Activated naive CD8-positive, alpha-beta T cell treated with anti-CD3 and anti-CD28 coated beads for 36 hours (primary cell): Measurements from ENCODE around the gene ARHGAP18. TPM values are rescaled to one million over a fixed set of nuclear protein-coding genes. Genes with fewer than 3 reads are reported as not detected.

Source experiments
- DNase-seq: peaks from one replicate; pipeline ENCODE4 v3.0.0; 2021
- H3K27ac Mint-ChIP-seq: one replicate; pipeline ENCODE4 v1.8.0; 2022; ENCODE audit warnings: mild to moderate bottlenecking, moderate library complexity, mixed read lengths
- H3K27me3 Mint-ChIP-seq: one replicate; pipeline ENCODE4 v1.8.0; 2022; ENCODE audit warnings: mild to moderate bottlenecking, mixed read lengths
- H3K36me3 Mint-ChIP-seq: one replicate; pipeline ENCODE4 v1.8.0; 2021; ENCODE audit warnings: mild to moderate bottlenecking, mixed read lengths
- H3K4me1 Mint-ChIP-seq: one replicate; pipeline ENCODE4 v1.8.0; 2021; ENCODE audit warnings: mixed read lengths
- H3K4me3 Mint-ChIP-seq: one replicate; pipeline ENCODE4 v1.8.0; 2022; ENCODE audit warnings: mild to moderate bottlenecking, moderate library complexity, mixed read lengths
- H3K9me3 Mint-ChIP-seq: one replicate; pipeline ENCODE4 v1.8.0; 2022; ENCODE audit warnings: mixed read lengths
- total RNA-seq, 2 experiments: library from RNA; stranded (reverse); gene quantifications; one replicate each; pipeline ENCODE4 v1.2.3, GENCODE V29; 2021

Gene ARHGAP18
- total RNA-seq, 2 experiments from 2014 or later: 7.0 to 8.9 TPM

GRCh38 chr6:129638686-129639085 lies 71.3 kb downstream of the ARHGAP18 start:
- no peak overlapping the region for H3K4me3 Mint-ChIP-seq
- H3K9me3 Mint-ChIP-seq: no peaks in the 10 kb centered on the region
- DNase-seq: no peak
- no peak overlapping the region for H3K27ac Mint-ChIP-seq
- no peaks in the 10 kb centered on the region for H3K36me3 Mint-ChIP-seq
- no peaks in the 10 kb centered on the region for H3K27me3 Mint-ChIP-seq
- H3K4me1 Mint-ChIP-seq: no peaks in the 10 kb centered on the region

DNA sequence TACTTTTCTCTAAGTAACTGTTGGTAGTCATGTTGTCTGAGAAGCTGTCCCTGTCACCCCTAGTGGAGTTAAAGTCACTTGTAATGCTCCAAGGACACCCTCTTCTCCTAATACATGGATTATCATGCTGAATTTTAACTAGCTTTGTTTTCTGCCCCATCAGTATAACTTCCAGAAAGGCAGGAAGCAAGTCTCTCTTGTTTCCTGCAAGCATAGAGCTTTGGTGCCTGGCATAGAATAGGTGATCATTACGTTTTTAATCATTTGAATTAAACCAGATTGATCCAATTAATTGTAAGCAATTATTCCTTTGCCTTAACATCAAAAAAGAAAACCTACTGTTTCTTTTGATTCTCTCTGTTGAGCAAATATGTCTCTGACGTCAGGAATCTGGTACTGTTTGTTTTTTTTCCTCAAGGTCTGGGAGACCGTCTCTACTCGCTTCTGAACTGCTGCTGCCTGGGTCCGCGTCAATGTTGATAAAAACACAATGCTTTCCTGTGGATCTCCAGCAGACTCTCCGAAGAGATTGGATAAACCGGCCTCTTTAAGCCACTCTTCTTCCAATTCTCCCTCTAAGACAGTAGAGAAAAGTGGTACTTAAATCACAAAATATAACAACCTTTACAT lies 71.8 kb downstream of the ARHGAP18 start:
- no peaks in the 10 kb centered on the region for H3K4me1 Mint-ChIP-seq
- H3K36me3 Mint-ChIP-seq: no peaks in the 10 kb centered on the region
- H3K27me3 Mint-ChIP-seq: no peaks in the 10 kb centered on the region
- no peak for DNase-seq
- H3K4me3 Mint-ChIP-seq: no peak overlapping the region
- H3K9me3 Mint-ChIP-seq: no peaks in the 10 kb centered on the region
- H3K27ac Mint-ChIP-seq: no peak overlapping the region

DNA sequence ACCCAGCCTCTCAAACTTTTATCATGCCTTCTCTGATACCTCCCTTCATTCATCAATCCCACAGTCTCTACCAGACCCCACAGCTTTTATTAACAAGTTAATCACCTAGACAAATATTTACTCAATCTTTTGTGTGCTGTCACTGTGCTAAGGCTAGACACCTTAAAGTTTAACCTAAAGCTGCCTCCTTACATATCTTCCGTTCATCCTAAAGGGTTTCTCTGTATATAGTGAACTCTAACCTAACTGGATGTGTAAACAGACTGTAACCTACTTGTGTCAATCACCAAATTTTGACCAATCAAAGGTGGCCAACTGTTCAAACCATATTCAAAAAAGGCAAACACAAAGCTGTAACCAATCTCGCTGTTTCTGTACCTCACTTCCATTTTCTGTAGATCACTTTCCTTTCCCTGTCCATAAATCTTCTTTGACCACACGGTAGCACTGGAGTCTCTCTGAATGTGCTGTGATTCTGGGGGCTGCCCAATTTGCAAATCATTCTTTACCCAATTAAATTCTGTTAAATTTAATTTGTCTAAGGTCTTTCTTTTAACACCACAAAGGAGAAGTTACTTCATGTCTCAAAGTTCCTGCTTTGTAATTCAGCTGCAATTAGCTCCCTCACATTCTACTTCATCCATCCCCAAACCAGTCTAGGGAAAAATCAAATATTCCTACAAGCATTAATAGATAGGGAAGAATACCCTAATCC lies 72.5 kb downstream of the ARHGAP18 start:
- Mint-ChIP-seq H3K36me3 (no peaks in the 10 kb centered on the region), H3K27ac (no peak overlapping the region), H3K9me3 (no peaks in the 10 kb centered on the region), H3K4me1 (no peaks in the 10 kb centered on the region), H3K4me3 (no peak overlapping the region), H3K27me3 (no peaks in the 10 kb centered on the region)
- DNase-seq: no peak

DNA sequence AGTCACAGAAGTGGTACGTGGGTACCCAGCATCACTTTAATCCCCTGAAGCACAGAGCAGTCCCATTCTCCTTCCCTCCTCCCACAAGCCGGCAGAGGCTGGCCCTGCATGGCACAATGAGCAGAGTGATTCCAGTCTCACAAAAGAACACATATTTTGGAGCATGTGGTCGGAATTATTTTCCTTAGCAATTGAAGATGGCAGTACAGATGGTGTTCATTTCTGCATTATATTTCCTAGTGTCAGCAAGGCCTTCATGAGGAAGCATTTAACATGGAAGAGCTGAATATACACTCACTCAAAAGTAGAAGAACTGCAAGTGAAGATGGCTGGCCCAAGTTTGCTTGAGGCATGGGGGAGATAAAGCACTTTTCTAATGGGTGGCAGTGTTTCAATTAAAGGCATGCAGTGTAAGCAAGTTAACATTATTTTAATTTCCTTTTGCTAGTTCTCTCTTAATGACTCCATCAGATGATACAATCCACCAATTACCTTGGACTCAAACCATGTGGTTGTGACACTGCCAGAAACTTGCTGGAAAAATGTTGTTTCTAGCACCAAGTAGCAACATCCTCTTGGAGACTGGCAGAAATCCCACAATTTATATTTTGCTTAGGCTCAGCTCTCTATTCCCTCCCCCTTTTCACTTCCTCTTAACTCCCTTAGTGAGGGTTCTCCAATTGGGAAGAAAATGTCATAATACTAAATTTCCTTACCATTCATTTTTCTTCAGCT lies 74.4 kb downstream of the ARHGAP18 start:
- H3K4me3 Mint-ChIP-seq: no peak overlapping the region
- no peak overlapping the region for H3K27ac Mint-ChIP-seq
- no peaks in the 10 kb centered on the region for H3K9me3 Mint-ChIP-seq
- H3K27me3 Mint-ChIP-seq: no peaks in the 10 kb centered on the region
- no peaks in the 10 kb centered on the region for H3K36me3 Mint-ChIP-seq
- DNase-seq: no peak
- H3K4me1 Mint-ChIP-seq: peaks cover 4% of the 10 kb centered on the region

GRCh38 chr6:129634411-129635230 lies 75.4 kb downstream of the ARHGAP18 start:
- no peaks in the 10 kb centered on the region for H3K27me3 Mint-ChIP-seq
- no peak overlapping the region for H3K4me3 Mint-ChIP-seq
- no peaks in the 10 kb centered on the region for H3K36me3 Mint-ChIP-seq
- no peak overlapping the region for H3K27ac Mint-ChIP-seq
- H3K4me1 Mint-ChIP-seq: peaks cover 4% of the 10 kb centered on the region
- H3K9me3 Mint-ChIP-seq: no peaks in the 10 kb centered on the region
- DNase-seq: no peak

GRCh38 chr6:129633529-129633928 lies 76.4 kb downstream of the ARHGAP18 start:
- Mint-ChIP-seq H3K9me3 (no peaks in the 10 kb centered on the region), H3K4me1 (peaks cover 4% of the 10 kb centered on the region), H3K27ac (no peak overlapping the region)

GRCh38 chr6:129632172-129632613 lies 77.8 kb downstream of the ARHGAP18 start:
- Mint-ChIP-seq H3K36me3 (no peaks in the 10 kb centered on the region), H3K27me3 (no peaks in the 10 kb centered on the region), H3K9me3 (no peaks in the 10 kb centered on the region), H3K4me1 (peaks cover 4% of the 10 kb centered on the region), H3K27ac (no peak overlapping the region), H3K4me3 (no peak overlapping the region)
- no peak for DNase-seq

More at GRCh38 chr6:129633529-129633928, 76.4 kb downstream of the ARHGAP18 start:
- Mint-ChIP-seq H3K36me3 (no peaks in the 10 kb centered on the region), H3K4me3 (no peak overlapping the region), H3K27me3 (no peaks in the 10 kb centered on the region)
- DNase-seq: no peak

GRCh38 chr6:129631070-129631469 lies 78.9 kb downstream of the ARHGAP18 start:
- no peak overlapping the region for H3K4me3 Mint-ChIP-seq
- no peak for DNase-seq
- H3K27ac Mint-ChIP-seq: no peak overlapping the region
- H3K27me3 Mint-ChIP-seq: no peaks in the 10 kb centered on the region
- H3K4me1 Mint-ChIP-seq: peaks cover 4% of the 10 kb centered on the region
- H3K36me3 Mint-ChIP-seq: no peaks in the 10 kb centered on the region
- H3K9me3 Mint-ChIP-seq: no peaks in the 10 kb centered on the region

GRCh38 chr6:129630596-129630995 lies 79.4 kb downstream of the ARHGAP18 start:
- no peak overlapping the region for H3K27ac Mint-ChIP-seq
- DNase-seq: no peak
- no peaks in the 10 kb centered on the region for H3K9me3 Mint-ChIP-seq
- H3K27me3 Mint-ChIP-seq: no peaks in the 10 kb centered on the region
- H3K4me1 Mint-ChIP-seq: peaks cover 4% of the 10 kb centered on the region
- no peak overlapping the region for H3K4me3 Mint-ChIP-seq
- H3K36me3 Mint-ChIP-seq: no peaks in the 10 kb centered on the region

- no peak overlapping the region for H3K27ac Mint-ChIP-seq
- H3K27me3 Mint-ChIP-seq: no peaks in the 10 kb centered on the region
- H3K4me3 Mint-ChIP-seq: no peak overlapping the region
- no peaks in the 10 kb centered on the region for H3K9me3 Mint-ChIP-seq
- DNase-seq: no peak
- no peaks in the 10 kb centered on the region for H3K36me3 Mint-ChIP-seq
- H3K4me1 Mint-ChIP-seq: peaks cover 4% of the 10 kb centered on the region
Measured at GRCh38 chr6:129628101-129628815, 81.7 kb downstream of the ARHGAP18 start.

DNA sequence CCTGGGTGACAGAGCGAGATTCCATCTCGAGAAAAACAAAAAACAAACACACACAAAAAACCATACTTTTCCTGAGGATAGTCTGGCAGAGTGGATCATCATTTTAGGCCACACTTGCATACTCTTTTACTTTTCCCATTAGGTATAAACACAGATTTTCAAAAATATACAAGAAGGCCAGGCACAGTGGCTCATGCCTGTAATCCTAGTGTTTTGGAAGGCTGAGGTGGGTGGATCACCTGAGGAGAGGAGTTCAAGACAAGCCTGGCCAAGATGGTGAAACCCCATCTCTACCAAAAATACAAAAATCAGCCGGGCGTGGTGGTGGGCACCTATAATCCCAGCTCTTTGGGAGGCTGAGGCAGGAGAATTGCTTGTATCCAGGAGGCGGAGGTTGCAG lies 85.5 kb downstream of the ARHGAP18 start:
- no peaks in the 10 kb centered on the region for H3K4me1 Mint-ChIP-seq
- no peak overlapping the region for H3K4me3 Mint-ChIP-seq
- no peak overlapping the region for H3K27ac Mint-ChIP-seq
- H3K36me3 Mint-ChIP-seq: no peaks in the 10 kb centered on the region
- no peaks in the 10 kb centered on the region for H3K27me3 Mint-ChIP-seq
- H3K9me3 Mint-ChIP-seq: no peaks in the 10 kb centered on the region
- no peak for DNase-seq

DNA sequence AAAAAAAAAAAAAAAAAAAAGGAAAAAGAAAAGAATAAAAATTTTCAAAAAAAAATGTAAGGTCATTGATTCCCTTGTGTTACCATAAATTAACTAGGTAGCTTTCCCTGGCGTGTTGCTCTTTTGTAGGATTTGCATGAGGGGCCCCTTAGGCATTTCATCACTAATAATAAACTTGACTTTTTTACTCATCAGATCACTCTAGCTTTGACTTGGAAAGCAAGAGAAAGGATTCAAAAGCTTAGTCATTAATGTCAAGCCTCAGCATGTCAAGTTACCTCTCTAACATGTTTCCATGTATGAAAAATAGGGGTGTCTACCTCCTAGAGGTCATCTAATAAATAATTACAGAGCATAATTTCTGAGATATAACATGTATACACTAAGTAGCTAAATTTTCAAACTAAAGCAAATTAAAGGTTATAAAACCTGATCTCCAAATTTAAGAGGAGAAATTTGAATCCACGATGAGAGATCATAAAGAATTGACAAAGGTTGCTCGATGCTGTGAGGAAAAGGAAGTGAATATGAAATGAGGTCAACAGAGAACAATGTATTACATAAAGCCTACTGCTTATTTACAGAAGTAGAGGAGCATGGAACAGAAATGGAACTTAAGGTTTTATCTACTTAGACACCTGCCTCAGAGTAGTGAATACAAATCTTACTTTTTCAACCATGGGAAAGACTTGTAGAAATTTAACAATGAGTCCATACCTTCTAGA lies 86.8 kb downstream of the ARHGAP18 start:
- H3K36me3 Mint-ChIP-seq: no peaks in the 10 kb centered on the region
- no peak overlapping the region for H3K27ac Mint-ChIP-seq
- no peaks in the 10 kb centered on the region for H3K4me1 Mint-ChIP-seq
- H3K9me3 Mint-ChIP-seq: peaks cover 2% of the 10 kb centered on the region
- no peak overlapping the region for H3K4me3 Mint-ChIP-seq
- H3K27me3 Mint-ChIP-seq: no peaks in the 10 kb centered on the region
- no peak for DNase-seq

- Mint-ChIP-seq H3K36me3 (no peaks in the 10 kb centered on the region), H3K27me3 (no peaks in the 10 kb centered on the region), H3K27ac (no peak overlapping the region), H3K9me3 (peaks cover 2% of the 10 kb centered on the region), H3K4me3 (no peak overlapping the region), H3K4me1 (no peaks in the 10 kb centered on the region)
- DNase-seq: peak; percentile 18
Measured at GRCh38 chr6:129621252-129621651, 88.7 kb downstream of the ARHGAP18 start.

DNA sequence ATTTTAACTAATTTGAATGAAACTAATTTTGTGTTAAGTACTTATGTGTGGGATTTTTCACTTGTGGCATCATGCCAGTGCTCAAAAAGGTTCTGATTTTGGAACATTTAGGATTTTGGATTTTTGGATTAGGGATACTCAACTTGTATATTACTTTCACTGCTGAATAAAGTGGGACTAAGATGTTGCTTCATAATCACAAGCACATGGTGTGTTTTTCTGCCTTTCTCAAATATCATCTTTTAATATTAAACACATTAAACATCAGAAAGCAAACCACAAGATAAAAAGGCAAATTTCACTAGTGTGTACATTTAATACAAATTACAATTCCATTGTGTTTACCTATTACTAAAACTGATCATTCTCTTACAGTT lies 89.8 kb downstream of the ARHGAP18 start:
- no peak overlapping the region for H3K4me3 Mint-ChIP-seq
- no peaks in the 10 kb centered on the region for H3K27me3 Mint-ChIP-seq
- no peak overlapping the region for H3K27ac Mint-ChIP-seq
- DNase-seq: no peak
- no peaks in the 10 kb centered on the region for H3K36me3 Mint-ChIP-seq
- no peaks in the 10 kb centered on the region for H3K4me1 Mint-ChIP-seq
- peaks cover 2% of the 10 kb centered on the region for H3K9me3 Mint-ChIP-seq
